SU-DHL-6 (cell line): ENCODE measurements around the gene RBP3.

Experiments
- H2AFZ ChIP-seq: fragments of 200-600 bp; sonication (generic); 2 replicates; pipeline ENCODE4 v1.6.1; 2014; ENCODE audit warnings: low read depth, mild to moderate bottlenecking, moderate library complexity, mixed read lengths, antibody characterized with exemption, low read length; ENCODE audit not compliant: severe bottlenecking
- H3F3A ChIP-seq: fragments of 200-600 bp; shearing (Covaris generic); 2 replicates; pipeline ENCODE4 v1.6.0; 2016; ENCODE audit warnings: antibody characterized with exemption, mild to moderate bottlenecking; ENCODE audit not compliant: insufficient read depth
- H3K27ac ChIP-seq: fragments of 200-600 bp; sonication (generic); 2 replicates; pipeline ENCODE4 v1.5.1; 2016; ENCODE audit warnings: low read depth, mild to moderate bottlenecking, low read length, moderate library complexity, mixed read lengths
- H3K27me3 ChIP-seq: fragments of 200-600 bp; sonication (generic), shearing (Covaris generic); 2 replicates; pipeline ENCODE4 v1.6.0; 2014; ENCODE audit warnings: mild to moderate bottlenecking, low read length
- H3K36me3 ChIP-seq: fragments of 200-600 bp; sonication (generic); 2 replicates; pipeline ENCODE4 v1.6.1; 2014; ENCODE audit warnings: mild to moderate bottlenecking, low read length, mixed read lengths
- H3K4me2 ChIP-seq: fragments of 300-600, 200-600 bp; shearing (Covaris generic), sonication (generic); 2 replicates; pipeline ENCODE4 v1.6.0; 2014; ENCODE audit warnings: low read length, low read depth, mild to moderate bottlenecking; ENCODE audit not compliant: poor library complexity, severe bottlenecking
- H3K4me3 ChIP-seq: fragments of 200-600 bp; sonication (generic); 2 replicates; pipeline ENCODE4 v1.5.1; 2014; ENCODE audit warnings: antibody characterized with exemption, low read length, mild to moderate bottlenecking, mixed read lengths; ENCODE audit not compliant: insufficient read depth, poor library complexity, severe bottlenecking
- H3K79me2 ChIP-seq: fragments of 200-600 bp; sonication (generic); 2 replicates; pipeline ENCODE4 v1.6.1; 2014; ENCODE audit warnings: mild to moderate bottlenecking, low read length, moderate library complexity; ENCODE audit not compliant: insufficient read depth
- H3K9ac ChIP-seq: fragments of 200-600 bp; sonication (generic); 2 replicates; pipeline ENCODE4 v1.7.0; 2014; ENCODE audit warnings: mild to moderate bottlenecking, low read length
- H3K9me2 ChIP-seq: fragments of 200-600 bp; sonication (generic); replicated peaks from 2 replicates; pipeline ENCODE4 v1.6.1; 2014; ENCODE audit warnings: low read length; ENCODE audit not compliant: insufficient read depth
- H3K9me3 ChIP-seq: fragments of 200-600 bp; sonication (generic); 2 replicates; pipeline ENCODE4 v1.6.1; 2014; ENCODE audit warnings: low read length, mixed read lengths; ENCODE audit not compliant: insufficient read depth
- H4K20me1 ChIP-seq: fragments of 200-600 bp; sonication (generic); 2 replicates; pipeline ENCODE4 v1.6.1; 2014; ENCODE audit warnings: low read depth, mild to moderate bottlenecking, antibody characterized with exemption, low read length, moderate library complexity, mixed read lengths
- CTCF ChIP-seq: fragments of 200-600 bp; sonication (generic); IDR thresholded peaks from one replicate; pipeline ENCODE4 v1.5.1; 2017; ENCODE audit warnings: antibody characterized with exemption, mild to moderate bottlenecking, low read length, moderate library complexity; ENCODE audit not compliant: insufficient read depth, poor library complexity, severe bottlenecking
- EZH2phosphoT487 ChIP-seq: fragments of 200-600 bp; sonication (generic), shearing (Covaris generic); conservative IDR thresholded peaks from 2 replicates; pipeline ENCODE4 v1.6.1; 2018; ENCODE audit warnings: mild to moderate bottlenecking, antibody characterized with exemption, low read length, moderate library complexity, mixed read lengths

The RBP3 gene

GRCh38 chr10:47381103-47381395, 32.9 kb downstream of the RBP3 start:
- Histone ChIP-seq H3K9ac (no peak overlapping the region), H3K9me2 (no peaks in the 10 kb centered on the region), H2AFZ (no peak overlapping the region), H3F3A (no peaks in the 10 kb centered on the region), H3K36me3 (no peaks in the 10 kb centered on the region), H3K27ac (no peak overlapping the region), H3K4me3 (no peak overlapping the region), H3K79me2 (no peaks in the 10 kb centered on the region), H4K20me1 (no peaks in the 10 kb centered on the region), H3K9me3 (no peaks in the 10 kb centered on the region), H3K27me3 (no peaks in the 10 kb centered on the region), H3K4me2 (no peak overlapping the region)
- TF ChIP-seq EZH2phosphoT487 (no peak), CTCF (no peak)

GRCh38 chr10:47381427-47382379, 33.5 kb downstream of the RBP3 start:
- Histone ChIP-seq H3F3A (no peaks in the 10 kb centered on the region), H2AFZ (no peak overlapping the region), H3K27me3 (no peaks in the 10 kb centered on the region), H4K20me1 (no peaks in the 10 kb centered on the region), H3K9me3 (no peaks in the 10 kb centered on the region), H3K4me2 (no peak overlapping the region), H3K36me3 (no peaks in the 10 kb centered on the region), H3K79me2 (no peaks in the 10 kb centered on the region), H3K9ac (no peak overlapping the region), H3K9me2 (no peaks in the 10 kb centered on the region), H3K27ac (no peak overlapping the region), H3K4me3 (no peak overlapping the region)
- TF ChIP-seq EZH2phosphoT487 (no peak), CTCF (no peak)

- Histone ChIP-seq H3K27me3 (no peaks in the 10 kb centered on the region), H3K9ac (peak overlapping the region; percentile 62), H3K36me3 (no peaks in the 10 kb centered on the region), H2AFZ (peak overlapping the region; percentile 99), H3K4me3 (peak overlapping the region; percentile 76), H3K4me2 (peak overlapping the region; percentile 80), H3K79me2 (no peaks in the 10 kb centered on the region), H3K9me2 (no peaks in the 10 kb centered on the region), H3F3A (no peaks in the 10 kb centered on the region), H3K27ac (no peak overlapping the region), H4K20me1 (no peaks in the 10 kb centered on the region), H3K9me3 (no peaks in the 10 kb centered on the region)
- no peak for TF ChIP-seq EZH2phosphoT487
- TF ChIP-seq CTCF: no peak
These were observed 35.3 kb downstream of the RBP3 start for GRCh38 chr10:47383261-47384147.
